Motor neuron (in vitro differentiated cells): ENCODE data around the gene RAX. TPM values are rescaled to one million over a fixed set of nuclear protein-coding genes. Genes with fewer than 3 reads are reported as not detected.

Source experiments
- ATAC-seq, 8 experiments: fragments of 200-7000 bp; cut with Tn5 transposase; replicated peaks in 6 of 8; 2 replicates each; pipeline ENCODE4 v1.8.0; 2021; ENCODE audit warnings: mild to moderate bottlenecking in 8 of 8, moderate library complexity in 8 of 8
- H3K27ac ChIP-seq, 2 donors: fragments of 250-450 bp; sonication (Bioruptor Pico); 2 replicates each; pipeline ENCODE4 v1.9.0; 2021; ENCODE audit warnings: antibody characterized with exemption in 2 of 2, mild to moderate bottlenecking in 2 of 2, moderate library complexity in 1 of 2
- H3K4me1 ChIP-seq, 2 donors: fragments of 250-450 bp; sonication (Bioruptor Pico); replicated peaks in 1 of 2; 2 replicates each; pipeline ENCODE4 v1.6.1; 2021; ENCODE audit warnings: antibody characterized with exemption in 2 of 2, mild to moderate bottlenecking in 2 of 2, moderate library complexity in 1 of 2
- H3K4me3 ChIP-seq, 5 donors: fragments of 250-450 bp; sonication (Bioruptor Pico); 2 replicates each; pipeline ENCODE4 v1.9.0; 2021; ENCODE audit warnings: antibody characterized with exemption in 5 of 5, mild to moderate bottlenecking in 5 of 5, moderate library complexity in 4 of 5
- WGBS, 10 experiments: fragments of 450-650 bp; shearing (Covaris generic); methylation state at CpG; one replicate each; pipeline ENCODE4 v1.0.0; 2022; 5-methylcytosine and 5-hydroxymethylcytosine counted together
- in situ Hi-C, 9 experiments: fragments of 400-800 bp; cut with MboI; loops; one replicate each; pipeline ENCODE4 v1.15.0; 2021; ENCODE audit warnings: low sequenced_read_pairs in 9 of 9, low pct_unique_long_range_greater_than_20kb in 2 of 9; ENCODE audit not compliant: unreplicated experiment in 9 of 9
- total RNA-seq, 8 experiments: library from RNA; unstranded; fragments of 300-600 nt; gene quantifications; 2 replicates each; pipeline versions ENCODE4 v1.2.3 to v1.2.4, GENCODE V29; 2022

RAX gene
- total RNA-seq, 8 experiments from 2014 or later = 0.04 to 2.0 (median 0.36) TPM; not detected in 2

DNA sequence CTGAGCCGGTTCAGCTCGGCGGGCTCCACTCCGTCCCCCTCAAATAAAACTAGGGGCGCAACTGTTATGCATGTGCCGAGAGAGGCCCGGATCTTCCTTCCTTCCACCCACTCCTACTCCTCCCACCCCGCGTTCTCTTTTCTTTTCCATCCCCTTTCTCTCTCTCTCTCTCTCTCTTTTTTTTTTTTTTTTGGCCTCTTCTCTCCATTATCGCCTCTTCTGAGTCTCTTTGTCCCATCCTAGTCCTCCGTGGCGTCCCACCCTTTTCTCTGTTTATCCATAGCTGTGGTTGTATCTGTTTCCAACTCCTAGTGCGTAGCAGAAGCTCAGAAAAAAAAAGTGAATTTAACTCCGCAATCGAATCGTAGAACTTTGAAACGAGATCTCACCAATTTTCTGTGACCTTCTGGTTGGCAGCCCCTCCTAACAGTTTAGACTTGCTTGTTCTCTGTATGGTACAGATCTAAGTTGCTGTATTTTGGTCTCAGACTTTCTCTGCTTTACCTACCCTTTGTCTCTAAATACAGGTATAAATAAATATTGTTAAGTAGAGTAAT lies 3.6 kb downstream of the RAX start:
- Histone ChIP-seq H3K4me3 (peak overlapping the region in 3 of 5 donors; percentile 18 to 31 (median 26)), H3K4me1 (peaks cover 0 to 8% of the 10 kb centered on the region in 2 donors), H3K27ac (no peak overlapping the region)
- in situ Hi-C loops = no loop called here
- WGBS, 10 experiments = 2 to 39% (median 7%) methylated on average over 3 to 17 of the region's 17 CpGs; no CpG with 5 or more reads in 1 of the 10 experiments
- ATAC-seq = no peak

DNA sequence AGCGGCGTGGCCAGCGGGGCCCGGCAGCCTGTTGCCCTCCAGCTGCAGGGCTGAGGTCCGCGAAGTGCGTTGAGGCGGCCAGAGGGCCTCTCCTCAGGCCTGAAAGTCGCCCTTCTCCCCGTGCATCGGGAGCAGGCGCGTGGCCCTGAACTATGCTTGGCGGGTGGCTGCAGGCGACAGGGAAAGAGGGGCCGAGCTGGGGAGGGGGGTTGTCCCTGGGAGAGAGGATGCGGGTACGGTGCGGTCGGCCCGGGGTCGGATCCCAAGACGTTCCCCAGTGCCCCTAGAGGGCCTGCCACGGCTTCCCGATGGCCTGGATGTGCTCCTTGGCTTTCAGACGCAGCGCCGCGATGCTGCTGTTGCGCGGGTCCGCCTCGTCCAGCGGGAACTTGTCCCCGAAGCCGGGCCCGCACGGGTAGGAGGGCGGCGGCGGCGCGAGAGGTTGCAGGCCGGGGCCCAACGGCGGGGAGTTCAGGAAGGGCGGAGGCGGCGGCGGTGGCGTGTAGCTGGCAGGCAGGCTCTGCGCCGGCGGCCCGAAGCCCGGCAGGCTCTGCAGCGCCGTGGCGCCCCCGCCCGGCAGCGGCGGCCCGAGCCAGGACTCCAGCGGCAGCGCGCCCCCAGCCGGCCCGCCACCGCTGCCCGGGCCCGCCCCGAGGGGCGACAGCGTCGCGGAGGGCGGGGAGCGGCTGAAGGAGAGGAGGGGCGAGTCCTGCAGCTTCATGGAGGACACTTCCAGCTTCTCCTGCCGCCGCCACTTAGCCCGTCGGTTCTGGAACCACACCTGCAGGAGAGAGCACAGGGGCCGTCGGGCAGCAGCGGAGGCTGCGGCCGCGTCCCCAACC lies 4.3 kb downstream of the RAX start:
- H3K4me1 ChIP-seq = peaks cover 0 to 8% of the 10 kb centered on the region in 2 donors
- in situ Hi-C loops = no loop called here
- 0 to 48% (median 10%) methylated on average over 2 to 21 of the region's 90 CpGs; no CpG with 5 or more reads in 5 of the 10 experiments for WGBS, 10 experiments
- H3K27ac ChIP-seq = no peak overlapping the region
- peak overlapping the region; percentile 2 to 31 (median 18) for H3K4me3 ChIP-seq
- peak; percentile 66 to 92 (median 87) for ATAC-seq

DNA sequence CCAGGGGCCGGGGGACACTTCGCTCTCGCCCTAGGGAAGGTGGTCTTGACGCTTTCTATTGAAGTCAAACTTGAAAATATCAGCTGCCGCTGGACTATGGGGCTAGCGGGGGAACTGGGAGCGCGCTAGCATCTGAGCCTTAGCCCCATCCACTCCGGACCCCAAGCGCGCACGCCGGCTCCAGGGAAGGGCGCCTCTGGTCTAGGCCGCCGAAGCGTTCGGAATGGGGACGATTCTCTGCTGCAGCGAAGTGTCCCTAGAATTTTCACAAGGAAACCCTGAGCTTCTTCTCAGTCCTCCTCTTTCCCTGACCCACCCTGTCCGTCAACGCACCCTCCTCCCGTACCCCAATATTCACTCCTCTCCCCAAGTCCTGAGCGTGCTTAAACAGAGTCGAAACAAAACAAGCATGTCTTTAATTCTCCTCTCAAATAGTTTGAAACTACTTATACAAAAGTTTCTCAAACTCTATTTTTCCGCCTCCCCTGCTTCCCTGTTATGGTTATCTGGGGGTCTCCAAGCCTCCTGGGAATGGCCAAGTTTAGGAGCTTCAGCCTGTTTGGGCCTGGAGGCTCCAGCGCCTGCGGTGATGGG lies 5.0 kb downstream of the RAX start:
- ATAC-seq = no peak
- H3K27ac ChIP-seq = no peak overlapping the region
- peak overlapping the region in 2 of 5 donors; percentile 26 to 31 for H3K4me3 ChIP-seq
- in situ Hi-C loops = no loop called here
- peaks cover 0 to 4% of the 10 kb centered on the region in 2 donors for H3K4me1 ChIP-seq
- WGBS, 10 experiments = 5 to 100% (median 31%) methylated on average over 1 to 13 of the region's 28 CpGs; no CpG with 5 or more reads in 2 of the 10 experiments

DNA sequence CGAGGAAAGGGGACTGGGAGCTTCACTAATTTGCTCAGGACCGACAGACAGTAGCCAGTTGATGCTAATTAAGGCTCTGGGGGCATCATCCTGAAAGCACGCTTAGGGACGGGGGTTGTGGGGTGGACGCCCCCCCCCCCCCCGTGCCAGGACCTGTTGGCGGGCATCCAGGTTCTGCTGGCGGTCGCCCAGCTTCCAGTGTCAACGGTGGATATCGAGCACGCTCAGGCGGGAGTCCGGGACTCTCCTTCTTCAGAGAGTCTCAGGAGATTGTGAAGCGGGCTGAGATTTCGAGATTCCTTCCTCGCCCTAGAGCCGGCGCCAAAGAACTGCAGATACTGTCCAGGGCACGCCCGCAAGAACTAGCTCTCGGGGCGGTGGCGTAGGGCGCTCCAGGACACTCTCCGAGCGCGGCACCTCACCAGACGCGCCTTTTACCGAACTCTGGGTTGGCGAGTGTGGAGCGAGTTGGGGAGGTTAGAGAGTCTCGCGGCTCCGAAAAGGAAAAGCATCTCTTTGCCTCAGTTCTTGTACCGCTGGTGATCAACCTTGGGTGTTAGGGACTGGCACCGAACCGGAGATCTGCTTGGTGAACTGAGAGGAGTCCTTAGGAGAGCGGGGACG lies 5.6 kb downstream of the RAX start:
- ATAC-seq = peak in 1 of 8 experiments; percentile 28
- Histone ChIP-seq H3K27ac (no peak overlapping the region), H3K4me3 (no peak overlapping the region), H3K4me1 (peaks cover 0 to 4% of the 10 kb centered on the region in 2 donors)
- in situ Hi-C loops = no loop called here
- WGBS, 10 experiments = 0 to 92% (median 12%) methylated on average over 1 to 15 of the region's 41 CpGs; no CpG with 5 or more reads in 4 of the 10 experiments

DNA sequence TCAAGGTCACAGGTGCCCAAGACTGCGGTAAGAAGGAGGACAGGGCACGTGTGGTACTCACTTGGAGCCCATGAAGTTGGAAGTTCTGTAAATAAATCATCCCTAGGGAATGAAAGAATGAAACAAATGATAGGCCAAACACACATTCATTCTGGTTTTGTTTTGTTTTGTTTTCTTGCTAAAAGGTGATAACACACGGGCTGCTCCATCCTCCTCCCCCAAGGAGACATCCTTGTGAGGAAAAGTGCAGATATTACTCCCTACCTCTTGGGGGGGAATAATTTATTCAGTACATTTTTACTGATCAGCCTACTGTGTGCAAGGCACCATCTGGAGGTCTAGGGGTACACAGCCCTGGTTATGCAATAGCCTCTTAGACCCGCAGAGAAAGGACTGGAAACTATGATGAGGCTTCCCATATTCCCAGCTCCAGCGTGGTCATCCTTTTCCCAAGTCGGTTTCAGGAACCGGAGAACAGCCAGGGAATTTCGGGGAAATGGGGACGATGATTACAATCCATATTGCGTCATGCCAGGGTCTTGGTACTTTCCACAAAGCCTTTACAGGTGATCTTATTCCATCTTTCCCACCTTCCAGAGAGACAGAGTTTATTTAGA lies 6.3 kb downstream of the RAX start:
- ATAC-seq = no peak
- H3K4me1 ChIP-seq = peaks cover 0 to 4% of the 10 kb centered on the region in 2 donors
- in situ Hi-C loops = no loop called here
- WGBS, 10 experiments = 0 to 42% (median 20%) methylated on average over 1 to 9 of the region's 10 CpGs
- no peak overlapping the region for H3K4me3 ChIP-seq
- H3K27ac ChIP-seq = no peak overlapping the region

DNA sequence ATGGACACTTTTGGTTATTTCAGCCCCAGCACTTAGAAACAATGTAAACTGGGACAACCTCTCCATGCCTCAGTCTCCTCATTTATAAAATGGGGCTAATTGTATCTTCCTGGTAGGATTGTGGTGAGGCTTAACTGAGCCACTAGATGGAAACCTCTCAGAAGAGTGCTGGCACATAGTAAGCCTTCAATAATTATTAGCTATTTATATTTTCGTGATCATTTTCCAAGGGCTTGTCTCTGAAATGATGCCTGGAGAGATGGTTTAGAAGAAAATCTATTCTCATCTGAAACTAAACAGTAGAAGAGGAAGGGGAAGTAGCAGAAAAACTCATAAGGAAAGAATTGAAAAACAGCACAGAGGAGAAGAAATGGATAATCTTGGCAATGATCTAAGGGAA lies 6.8 kb downstream of the RAX start:
- WGBS, 10 experiments = 0 to 50% (median 29%) methylated on average over 1 of the region's 1 CpG; no CpG with 5 or more reads in 2 of the 10 experiments
- H3K4me3 ChIP-seq = no peak overlapping the region
- in situ Hi-C loops = no loop called here
- H3K4me1 ChIP-seq = peaks cover 0 to 4% of the 10 kb centered on the region in 2 donors
- ATAC-seq = no peak
- H3K27ac ChIP-seq = no peak overlapping the region

- ATAC-seq = no peak
- 0 to 82% (median 10%) methylated on average over 1 to 10 of the region's 12 CpGs; no CpG with 5 or more reads in 6 of the 10 experiments for WGBS, 10 experiments
- Histone ChIP-seq H3K4me3 (no peak overlapping the region), H3K4me1 (peaks cover 0 to 4% of the 10 kb centered on the region in 2 donors), H3K27ac (no peak overlapping the region)
- in situ Hi-C loops = no loop called here
These were observed 7.3 kb downstream of the RAX start for GRCh38 chr18:59265974-59266369.

DNA sequence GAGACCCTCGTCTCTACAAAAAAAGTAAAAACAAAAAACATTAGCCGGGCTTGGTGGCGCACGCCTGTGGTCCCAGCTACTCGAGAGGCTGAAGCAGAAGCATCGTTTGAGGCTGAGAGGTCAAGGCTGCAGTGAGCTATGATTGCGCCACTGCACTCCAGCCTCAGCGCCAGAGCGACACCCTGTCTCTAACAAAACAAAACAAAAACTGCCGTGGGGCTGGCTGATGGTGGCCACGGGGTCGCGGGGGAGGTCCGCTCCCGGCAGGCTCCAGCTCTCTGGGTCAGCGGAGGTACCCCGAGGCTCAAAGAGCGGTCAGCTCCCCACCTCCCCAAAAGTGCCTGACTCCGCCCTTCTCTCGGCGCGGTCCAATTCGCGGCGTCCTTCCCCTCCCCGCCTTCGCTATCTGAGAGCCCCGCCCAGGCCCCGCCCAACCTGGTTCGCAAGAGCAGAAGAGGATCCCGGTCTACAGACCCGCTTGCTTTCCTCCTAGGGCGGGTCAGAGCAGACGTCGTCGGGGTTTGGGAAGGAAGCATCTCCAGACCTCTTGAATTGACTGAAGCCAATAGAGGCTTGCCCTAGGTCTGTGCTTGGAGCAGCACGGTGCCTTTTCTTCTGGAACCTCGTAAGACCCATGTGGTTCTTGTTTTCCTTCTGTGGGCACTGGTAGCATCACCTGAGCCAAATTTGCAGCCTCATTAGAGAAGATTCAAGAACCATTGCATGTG lies 7.8 kb downstream of the RAX start:
- no peak overlapping the region for H3K27ac ChIP-seq
- 0 to 17% (median 0%) methylated on average over 1 to 14 of the region's 38 CpGs; no CpG with 5 or more reads in 3 of the 10 experiments for WGBS, 10 experiments
- peaks cover 0 to 4% of the 10 kb centered on the region in 2 donors for H3K4me1 ChIP-seq
- peak in 2 of 8 experiments; percentile 19 to 74 for ATAC-seq
- in situ Hi-C loops = no loop called here
- no peak overlapping the region for H3K4me3 ChIP-seq

- Histone ChIP-seq H3K4me1 (peaks cover 0 to 4% of the 10 kb centered on the region in 2 donors), H3K4me3 (no peak overlapping the region), H3K27ac (no peak overlapping the region)
- no peak for ATAC-seq
- in situ Hi-C loops = no loop called here
- 0 to 12% (median 5%) methylated on average over 1 to 26 of the region's 41 CpGs; no CpG with 5 or more reads in 6 of the 10 experiments for WGBS, 10 experiments
These were observed 8.5 kb downstream of the RAX start for GRCh38 chr18:59264651-59265245.

- Histone ChIP-seq H3K4me1 (peaks cover 0 to 4% of the 10 kb centered on the region in 2 donors), H3K4me3 (no peak overlapping the region), H3K27ac (no peak overlapping the region)
- no peak for ATAC-seq
- in situ Hi-C loops = no loop called here
- 0 to 10% (median 3%) methylated on average over 2 to 7 of the region's 17 CpGs; no CpG with 5 or more reads in 4 of the 10 experiments for WGBS, 10 experiments
These were observed 9.1 kb downstream of the RAX start for GRCh38 chr18:59264121-59264571.

DNA sequence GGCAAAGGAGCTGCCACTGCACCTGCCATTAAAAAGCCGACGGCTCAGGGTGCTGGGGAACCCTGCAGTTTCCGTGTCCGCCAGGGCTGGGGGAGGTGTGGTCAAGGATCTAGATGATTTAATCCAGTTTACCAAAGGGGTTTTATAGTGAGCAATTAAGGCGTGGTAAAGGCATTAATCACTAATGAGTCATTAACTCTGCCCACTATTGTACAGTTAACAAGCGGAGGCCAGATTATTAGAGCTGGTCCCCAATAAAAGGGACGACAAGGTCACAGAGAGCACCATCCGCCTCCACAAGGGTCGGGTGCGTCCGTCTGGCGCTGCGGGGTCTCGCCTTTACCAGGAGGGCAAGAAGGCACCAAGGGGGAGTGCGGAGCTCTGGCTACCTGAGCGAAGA lies 9.6 kb downstream of the RAX start:
- in situ Hi-C loops = no loop called here
- WGBS, 10 experiments = 7 to 88% (median 35%) methylated on average over 1 to 12 of the region's 16 CpGs; no CpG with 5 or more reads in 3 of the 10 experiments
- Histone ChIP-seq H3K4me3 (no peak overlapping the region), H3K4me1 (peaks cover 0 to 4% of the 10 kb centered on the region in 2 donors), H3K27ac (no peak overlapping the region)
- ATAC-seq = peak in 1 of 8 experiments; percentile 49
